Hepatic stellate cell (primary cell): ENCODE measurements around the gene CWC25.
"Not testable (repeated sequence)": the region's sequence is repeated elsewhere in the genome, so short reads cannot be mapped to it uniquely, and the experiment has no call there.

Experiments used
- DNase-seq: peaks from one replicate; pipeline ENCODE4 v3.0.0; 2011; ENCODE audit warnings: low spot score

CWC25 gene

DNA sequence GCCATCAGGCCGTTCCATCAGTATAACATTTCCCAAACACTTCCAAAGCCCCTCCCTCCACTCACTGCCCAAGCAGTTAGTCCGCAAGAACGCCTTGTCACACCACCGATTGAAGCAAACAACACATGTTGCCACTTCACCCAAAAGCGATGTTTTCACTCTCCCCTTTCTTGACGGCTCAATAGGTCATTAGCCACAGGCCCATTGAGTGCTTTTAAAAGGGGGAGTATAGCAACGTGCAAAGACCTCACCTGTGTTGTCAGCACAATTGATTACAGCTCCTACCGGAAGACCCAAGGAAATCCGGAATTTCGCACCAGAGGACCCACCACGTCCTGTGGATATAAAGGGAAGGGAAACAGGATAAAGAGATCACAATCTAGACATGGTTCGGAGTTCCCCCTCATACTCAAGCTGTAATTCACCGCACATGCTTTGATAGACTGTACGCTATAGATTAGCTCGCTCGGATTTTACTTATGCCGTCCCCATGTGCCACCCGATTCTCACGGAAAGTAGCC is 27.7 kb upstream of the CWC25 start:
- no peak for DNase-seq

GRCh38 chr17:38851434-38851833 is 26.3 kb upstream of the CWC25 start:
- DNase-seq, result no peak

GRCh38 chr17:38850374-38850773 is 25.3 kb upstream of the CWC25 start:
- DNase-seq, result no peak

GRCh38 chr17:38848939-38849605 is 24.0 kb upstream of the CWC25 start:
- no peak for DNase-seq

GRCh38 chr17:38848557-38848891 is 23.4 kb upstream of the CWC25 start:
- no peak for DNase-seq

GRCh38 chr17:38844261-38844757 is 19.2 kb upstream of the CWC25 start:
- DNase-seq, result no peak

DNA sequence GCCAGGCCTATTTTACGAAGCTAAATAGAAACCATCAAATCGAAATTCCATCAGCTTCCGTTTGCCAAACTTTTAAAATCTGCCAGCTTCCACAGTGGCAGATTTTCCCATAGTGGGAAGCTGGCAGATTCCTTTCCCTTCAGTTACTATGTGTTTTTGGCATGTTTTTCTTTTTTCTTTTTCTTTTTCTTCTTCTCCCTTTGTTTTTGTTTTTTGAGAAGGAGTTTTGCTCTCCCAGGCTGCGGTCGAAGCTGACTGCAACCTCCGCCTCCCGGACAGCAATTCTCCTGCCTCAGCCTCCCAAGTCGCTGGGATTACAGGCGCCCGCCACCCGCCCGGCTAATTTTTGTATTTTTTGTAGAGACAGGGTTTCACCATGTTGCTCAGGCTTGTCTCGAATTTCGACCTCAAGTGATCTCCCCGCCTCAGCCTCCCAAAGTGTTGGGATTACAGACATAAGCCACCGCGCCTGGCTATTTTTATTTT is 684 bp upstream of the CWC25 start:
- no peak for DNase-seq

GRCh38 chr17:38815576-38816193 is 9.4 kb downstream of the CWC25 start:
- peak; percentile 58 for DNase-seq

GRCh38 chr17:38809828-38810227 is 15.3 kb downstream of the CWC25 start:
- no peak for DNase-seq

DNA sequence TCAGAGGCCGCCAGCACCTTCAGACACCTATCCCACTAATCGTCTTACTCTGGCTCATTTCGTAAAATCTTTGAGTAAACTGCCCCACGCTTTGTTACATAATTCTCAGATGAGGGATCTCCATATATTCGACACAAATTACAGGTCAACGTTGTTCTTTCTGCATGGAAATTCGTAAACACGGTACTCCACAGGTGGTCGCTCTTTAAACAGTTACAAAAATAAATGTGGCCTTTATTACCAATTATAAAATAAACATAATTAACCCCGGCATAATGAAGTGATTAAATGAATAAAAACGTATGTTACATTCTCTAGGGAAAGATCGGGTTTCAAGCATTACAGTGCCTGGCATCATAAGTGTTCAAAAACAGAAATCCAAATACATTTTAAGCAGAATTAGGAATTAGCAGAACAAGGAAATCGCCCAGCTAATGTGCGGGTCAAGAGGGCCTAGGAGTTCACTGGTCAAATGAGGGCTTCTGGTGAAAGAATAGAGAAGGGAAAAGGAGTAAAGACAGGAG is 24.8 kb downstream of the CWC25 start:
- DNase-seq, result no peak

DNA sequence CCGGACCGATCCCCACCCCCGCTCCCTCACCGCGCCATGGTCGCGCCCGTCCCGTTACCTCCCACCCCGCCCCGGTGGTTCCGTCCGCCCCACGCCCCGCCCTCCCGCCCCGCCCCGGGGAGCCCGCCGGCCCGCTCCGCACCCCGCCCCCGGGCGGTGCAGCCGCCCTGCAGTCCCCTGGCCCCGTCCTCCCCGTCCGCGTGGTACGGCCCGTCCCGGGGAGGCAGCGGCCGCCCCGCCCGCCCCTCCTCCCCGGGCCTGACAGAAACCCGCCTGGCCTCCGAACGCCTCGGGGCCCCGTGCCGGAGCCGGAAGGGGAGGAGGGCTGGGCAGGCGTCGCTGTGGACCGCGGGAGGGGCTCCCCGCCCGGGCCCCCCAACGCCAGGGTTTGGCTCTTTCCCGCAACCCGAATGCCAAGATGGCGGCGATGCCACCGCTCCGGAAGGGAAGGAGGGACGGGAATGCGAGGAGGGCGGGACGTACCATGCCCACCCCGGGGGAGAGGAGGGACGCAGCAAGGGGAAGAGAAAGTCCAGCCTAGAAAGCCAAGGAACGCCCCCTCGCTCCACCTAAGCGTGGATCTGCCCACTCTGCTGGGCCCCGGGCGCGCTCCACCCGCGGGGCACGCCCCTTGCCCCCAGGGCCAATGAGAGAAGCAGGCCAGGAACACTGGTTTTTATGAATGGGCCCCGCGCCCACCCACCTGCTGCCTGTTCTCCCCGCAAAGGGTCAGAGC is 25.5 kb downstream of the CWC25 start, which contains the start of gene PIP4K2B:
TSS of gene PIP4K2B (minus strand) at position 56 of the 736 bp plus-strand sequence. CDS start 132 bp downstream, outside the sequence.
- peak; percentile 99 for DNase-seq

DNA sequence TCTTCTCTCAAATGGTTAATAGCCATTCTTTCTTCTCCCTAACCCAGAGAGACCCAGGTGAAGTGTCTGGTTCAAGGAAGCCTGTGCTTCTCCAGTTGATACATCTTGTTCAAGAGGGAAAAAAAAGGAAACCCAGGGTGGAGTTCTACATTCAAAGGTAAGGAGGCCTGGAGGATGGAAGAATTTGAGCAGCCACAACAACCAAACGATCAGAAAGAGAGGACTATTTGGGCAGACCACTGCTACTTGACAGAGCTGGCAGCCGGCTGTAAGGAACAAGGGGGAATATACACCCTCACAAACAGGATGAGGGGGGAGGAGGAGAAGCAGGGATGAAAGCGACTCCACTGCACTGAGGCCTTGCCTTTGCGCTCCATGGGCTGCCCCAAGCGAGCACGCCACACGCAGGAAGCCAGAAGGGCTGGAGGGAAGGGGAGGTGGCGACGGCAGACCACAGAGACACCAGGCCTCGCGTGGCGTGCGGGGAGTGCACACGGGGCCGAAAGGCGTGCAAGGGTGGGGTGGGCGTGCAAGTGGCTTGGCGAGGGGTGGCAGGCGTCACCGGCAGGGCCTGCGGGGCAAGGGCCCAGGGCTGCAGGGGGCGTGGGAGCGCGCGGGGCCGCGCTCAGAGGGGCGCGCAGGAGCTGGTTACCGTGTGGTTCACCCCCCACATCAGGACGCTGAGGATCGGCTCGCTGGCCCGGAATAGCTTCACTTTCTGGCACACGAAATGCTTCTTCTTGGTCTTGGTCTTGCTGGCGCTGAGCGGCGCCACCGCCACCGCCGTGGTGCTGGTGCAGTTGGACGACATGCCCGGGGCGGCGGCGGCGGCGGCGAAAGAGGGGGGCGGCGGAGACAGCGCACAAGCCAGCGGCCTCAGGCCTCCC is 26.3 kb downstream of the CWC25 start:
- DNase-seq, result peak; percentile 58

DNA sequence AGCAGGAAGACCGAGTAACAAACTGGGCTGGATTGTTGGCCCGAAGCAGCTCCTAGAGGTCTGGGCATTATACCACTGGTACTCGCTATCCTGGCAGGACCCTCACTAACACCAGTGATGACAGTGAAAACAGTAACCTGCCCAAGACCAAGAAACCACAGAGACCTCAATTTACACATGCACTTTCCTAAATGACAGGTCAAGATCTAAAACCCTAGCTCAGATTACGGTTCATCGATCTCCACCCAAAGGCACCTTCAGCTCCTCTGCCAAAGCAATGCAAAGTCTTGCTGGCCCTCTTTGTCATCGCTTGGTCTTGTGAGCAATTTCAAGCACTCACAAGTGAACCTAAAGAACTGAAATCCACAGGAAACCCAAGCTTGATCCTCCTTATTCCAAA is 27.3 kb downstream of the CWC25 start:
- no peak for DNase-seq

GRCh38 chr17:38797158-38797490 is 28.0 kb downstream of the CWC25 start:
- DNase-seq, result no peak

DNA sequence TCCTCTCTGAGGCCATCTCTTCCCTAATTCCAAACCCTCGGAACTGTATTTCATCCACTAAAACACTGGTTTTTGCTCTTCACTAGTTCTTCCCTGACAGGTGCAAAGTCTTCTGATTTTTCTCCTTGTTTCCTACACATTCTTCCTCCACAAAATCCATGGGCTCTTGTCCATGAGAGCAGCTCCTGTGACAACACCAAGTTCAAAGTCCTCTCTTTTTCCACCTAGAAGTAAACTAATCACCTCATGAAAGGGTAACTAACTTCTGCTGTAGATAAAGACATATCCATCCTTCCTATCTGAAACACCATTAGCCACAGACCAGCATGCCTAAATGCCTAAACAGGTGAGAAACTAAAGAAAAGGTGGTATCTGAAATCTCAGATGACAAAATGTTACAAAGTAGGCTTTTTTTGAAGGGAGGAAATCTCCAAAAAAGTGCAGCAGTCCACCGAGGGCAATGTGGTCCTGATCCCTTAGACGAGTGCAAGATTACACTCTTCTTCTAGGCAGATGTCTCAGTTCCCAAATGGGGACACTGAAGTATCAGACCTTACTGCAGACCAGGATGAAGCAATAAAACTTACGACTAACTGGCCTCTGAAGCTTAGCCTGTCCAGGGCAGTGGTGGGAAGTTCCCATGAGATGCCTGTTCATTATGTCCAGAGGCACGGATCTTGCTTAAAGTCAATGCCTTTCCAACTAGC is 28.5 kb downstream of the CWC25 start:
- no peak for DNase-seq

DNA sequence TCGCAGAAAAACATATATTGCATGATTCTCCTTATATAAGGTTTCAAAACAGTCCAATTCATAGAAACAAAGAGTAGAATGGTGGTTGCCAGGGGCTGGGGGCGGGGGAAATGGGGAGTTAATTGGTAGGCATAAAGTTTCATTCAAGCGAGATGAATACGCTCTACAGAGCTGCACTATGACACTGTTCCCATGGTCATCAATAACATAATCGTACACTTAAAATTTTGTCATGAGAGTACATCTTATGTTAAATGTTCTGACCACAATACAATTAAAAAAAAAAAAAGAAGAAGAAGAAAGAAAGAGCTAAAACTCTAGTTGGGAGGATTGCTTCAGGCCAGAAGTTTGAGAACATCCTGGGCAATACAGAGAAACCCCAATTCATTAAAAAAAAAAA is 30.9 kb downstream of the CWC25 start:
- DNase-seq, result no peak

DNA sequence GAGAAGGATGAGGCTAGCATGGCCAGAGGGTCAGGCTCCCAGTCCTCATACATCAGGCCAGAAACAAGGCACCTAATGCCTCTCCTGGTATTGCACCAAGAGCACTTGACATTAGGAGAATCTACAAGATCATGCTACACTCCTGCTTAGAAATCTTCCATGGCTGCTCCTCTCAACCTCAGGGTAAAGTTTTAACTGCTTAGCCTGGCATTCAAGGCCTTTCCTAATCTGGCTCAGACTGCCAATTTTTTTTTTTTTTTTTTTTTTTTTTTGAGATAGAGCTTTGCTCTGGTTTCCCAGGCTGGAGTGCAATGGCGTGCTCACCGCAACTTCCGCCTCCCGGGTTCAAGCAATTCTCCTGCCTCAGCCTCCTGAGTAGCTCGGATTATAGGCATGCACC is 34.0 kb downstream of the CWC25 start:
- DNase-seq, result no peak

DNA sequence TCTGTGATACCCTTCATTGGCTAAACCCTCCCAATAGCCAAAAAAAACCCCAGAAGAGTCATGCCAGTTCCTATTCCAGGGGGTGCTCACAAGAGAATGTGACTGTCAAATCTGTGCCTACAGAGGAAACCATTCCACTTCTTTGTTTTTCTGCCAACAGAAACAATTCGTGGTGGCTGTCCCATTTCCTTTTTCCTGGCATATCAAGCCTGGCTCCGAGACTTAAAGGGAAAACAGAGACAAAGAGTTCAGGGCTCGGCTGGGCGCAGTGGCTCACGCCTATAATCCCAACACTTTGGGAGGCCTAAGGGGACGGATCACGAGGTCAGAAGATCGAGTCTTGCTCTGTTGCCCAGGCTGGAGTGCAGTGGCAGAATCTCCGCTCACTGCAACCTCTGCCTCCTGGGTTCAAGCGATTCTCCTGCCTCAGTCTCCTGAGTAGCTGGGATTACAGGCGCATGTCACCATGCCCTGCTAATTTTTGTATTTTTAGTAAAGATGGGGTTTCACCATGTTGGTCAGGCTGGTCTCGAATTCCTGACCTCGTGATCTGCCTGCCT is 34.9 kb downstream of the CWC25 start:
- not testable (repeated sequence) for DNase-seq

GRCh38 chr17:38789185-38789584 is 35.9 kb downstream of the CWC25 start:
- DNase-seq, result no peak

DNA sequence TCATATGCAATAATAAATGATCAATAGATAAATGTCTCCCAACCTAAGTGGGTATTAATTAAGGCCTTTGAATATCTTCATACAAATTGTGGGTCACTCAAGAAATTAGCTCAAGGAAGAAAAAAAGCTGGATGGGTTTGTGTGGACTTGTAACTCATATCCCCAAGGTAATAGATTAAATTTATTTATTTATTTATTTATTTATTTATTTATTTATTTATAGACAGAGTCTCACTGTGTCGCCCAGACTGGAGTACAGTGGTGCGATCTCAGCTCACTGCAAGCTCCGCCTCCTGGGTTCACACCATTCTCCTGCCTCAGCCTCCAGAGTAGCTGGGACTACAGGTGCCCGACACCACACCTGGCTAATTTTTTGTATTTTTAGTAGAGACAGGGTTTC is 37.1 kb downstream of the CWC25 start:
- DNase-seq, result not testable (repeated sequence)

DNA sequence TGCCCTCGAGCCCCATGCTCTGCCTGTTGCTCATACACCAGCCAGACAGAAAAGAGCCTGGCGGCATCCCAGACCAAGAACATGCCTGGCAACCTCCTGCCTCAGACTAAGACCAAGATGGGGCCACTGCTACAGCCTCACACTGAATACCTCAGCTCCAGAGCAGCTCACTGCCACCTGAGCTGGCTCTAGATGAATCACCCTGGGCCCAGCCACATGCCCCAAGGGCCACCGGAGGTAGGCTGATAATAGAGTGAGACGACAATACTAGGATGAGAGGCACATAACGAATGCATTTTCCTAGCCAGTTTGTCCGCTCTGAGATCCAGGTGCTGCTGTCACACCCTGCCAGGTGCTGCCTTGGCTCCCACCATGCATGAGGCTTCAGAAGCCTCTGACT is 38.7 kb downstream of the CWC25 start:
- DNase-seq, result no peak
